ENCODE data around the gene USP31. TPM values are rescaled to one million over a fixed set of nuclear protein-coding genes. Genes with fewer than 3 reads are reported as not detected.

USP31 gene
- total RNA-seq, 1 experiment from 2014 or later = 17.4 TPM

- H3K9me3 Mint-ChIP-seq = peaks cover 9% of the 10 kb centered on the region
- no peak for DNase-seq (ENCODE audit: low spot score)
- CTCF ChIA-PET = no interaction called here
- POLR2A ChIA-PET = no interaction called here
- ATAC-seq = no peak
- H3K4me1 Mint-ChIP-seq = peaks cover 32% of the 10 kb centered on the region
- H3K36me3 Mint-ChIP-seq = peaks cover 5% of the 10 kb centered on the region; the same call in 1 of the 2 replicates
- H3K27ac Mint-ChIP-seq = no peak overlapping the region
- no peak overlapping the region for H3K4me3 Mint-ChIP-seq
- H3K27me3 Mint-ChIP-seq (ENCODE audit: low read depth) = no peaks in the 10 kb centered on the region
- TF ChIP-seq TCF7 (CRISPR knock-in tag; IDR thresholded peaks at IDR 0.05; ENCODE audit: low read depth) (no peak), MLX (CRISPR knock-in tag; IDR thresholded peaks at IDR 0.05) (no peak), ZNF671 (CRISPR knock-in tag; IDR thresholded peaks at IDR 0.05) (no peak), FOXP4 (CRISPR knock-in tag; IDR thresholded peaks at IDR 0.05) (no peak), SOX15 (CRISPR knock-in tag; IDR thresholded peaks at IDR 0.05) (no peak), FOXJ3 (CRISPR knock-in tag; IDR thresholded peaks at IDR 0.05; ENCODE audit: borderline replicate concordance) (no peak), ESRRA (CRISPR knock-in tag; IDR thresholded peaks at IDR 0.05; ENCODE audit: borderline replicate concordance) (no peak), ERG (CRISPR knock-in tag; IDR thresholded peaks at IDR 0.05) (no peak), USF1 (CRISPR knock-in tag; IDR thresholded peaks at IDR 0.05) (no peak), NR3C1 (CRISPR knock-in tag; conservative IDR thresholded peaks at IDR 0.05; ENCODE audit: low read depth) (no peak), AFF4 (CRISPR knock-in tag; IDR thresholded peaks at IDR 0.05; ENCODE audit: borderline replicate concordance) (no peak), ZBTB43 (CRISPR knock-in tag; IDR thresholded peaks at IDR 0.05) (no peak), MXD4 (CRISPR knock-in tag; IDR thresholded peaks at IDR 0.05; ENCODE audit: borderline replicate concordance) (no peak), SMAD4 (CRISPR knock-in tag; IDR thresholded peaks at IDR 0.05) (no peak), CDX4 (CRISPR knock-in tag; IDR thresholded peaks at IDR 0.05; ENCODE audit: borderline replicate concordance) (no peak), AR (CRISPR knock-in tag; IDR thresholded peaks at IDR 0.05) (no peak), PREB (CRISPR knock-in tag; IDR thresholded peaks at IDR 0.05; ENCODE audit: borderline replicate concordance) (no peak), ATF6 (CRISPR knock-in tag; IDR thresholded peaks at IDR 0.05) (no peak), JAZF1 (CRISPR knock-in tag; IDR thresholded peaks at IDR 0.05) (no peak)
Measured at GRCh38 chr16:23131036-23131435, 18.2 kb downstream of the USP31 start.

Data from WTC11 (cell line).